ENCODE measurements around the gene AP4S1.
"Not testable (repeated sequence)": the region's sequence is repeated elsewhere in the genome, so short reads cannot be mapped to it uniquely, and the experiment has no call there.

The AP4S1 gene, protein sequence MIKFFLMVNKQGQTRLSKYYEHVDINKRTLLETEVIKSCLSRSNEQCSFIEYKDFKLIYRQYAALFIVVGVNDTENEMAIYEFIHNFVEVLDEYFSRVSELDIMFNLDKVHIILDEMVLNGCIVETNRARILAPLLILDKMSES

DNA sequence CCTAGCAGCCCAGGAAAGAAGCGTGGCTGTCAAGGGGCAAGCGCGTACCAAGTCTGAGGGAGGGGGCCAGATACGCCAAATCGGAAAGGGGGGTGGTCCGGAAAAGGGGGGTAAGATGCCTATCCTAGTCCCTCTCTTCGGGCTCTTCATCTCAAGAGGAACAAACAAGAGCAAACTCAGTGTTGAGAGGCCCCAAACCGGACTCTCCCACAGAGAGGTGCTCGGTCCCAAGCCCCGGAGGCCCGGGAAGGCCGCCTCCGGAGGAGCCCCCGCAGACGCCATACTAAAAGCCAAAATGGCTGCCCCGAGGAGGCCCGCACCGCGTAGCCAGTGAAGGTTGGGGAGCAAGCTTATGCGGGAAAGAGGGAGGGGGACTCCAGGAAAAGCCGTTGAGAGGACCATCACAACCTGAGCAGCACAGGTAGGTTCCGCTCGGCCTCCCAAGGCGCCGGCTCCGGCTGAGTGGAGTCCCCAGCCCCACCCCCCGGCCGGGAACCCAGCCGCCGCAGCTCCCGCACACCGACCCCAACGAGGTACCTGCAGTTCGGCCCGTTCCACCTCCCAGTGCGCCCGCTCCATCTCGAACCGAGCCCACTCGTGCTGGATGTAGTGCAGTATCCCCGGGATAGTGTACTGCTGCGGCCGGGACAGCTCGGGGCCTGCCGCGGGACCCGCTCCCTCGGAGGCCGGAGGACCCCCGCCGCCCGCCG, at the start of gene AP4S1:
Gene AP4S1 (plus strand): TSS at position 283 of the 710 bp plus-strand sequence. CDS start 40,548 bp downstream, outside the sequence.
- H3K4me3 ChIP-seq (ENCODE audit: low read depth, low read length), result peak within 1 kb of the TSS; percentile 89

DNA sequence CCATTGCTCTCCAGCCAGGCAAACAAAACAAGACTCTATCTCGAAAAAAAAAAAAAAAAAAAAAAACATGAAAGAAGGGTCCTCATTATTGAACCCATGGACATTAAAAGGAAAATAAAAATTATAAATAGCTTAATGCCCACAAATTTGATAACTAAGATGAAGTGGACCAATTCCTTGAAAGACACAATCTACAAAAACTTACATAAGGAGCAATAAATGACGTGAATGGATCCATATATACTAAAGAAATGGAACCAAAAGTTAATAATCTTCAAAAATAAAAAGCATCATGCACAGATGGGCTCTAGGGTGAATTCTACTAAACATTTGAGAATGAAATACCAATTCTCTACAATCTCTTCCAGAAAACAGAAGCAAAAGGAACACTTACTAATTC, 47.7 kb upstream of the AP4S1 start:
- H3K4me3 ChIP-seq (ENCODE audit: low read depth, low read length), result no peak overlapping the region

DNA sequence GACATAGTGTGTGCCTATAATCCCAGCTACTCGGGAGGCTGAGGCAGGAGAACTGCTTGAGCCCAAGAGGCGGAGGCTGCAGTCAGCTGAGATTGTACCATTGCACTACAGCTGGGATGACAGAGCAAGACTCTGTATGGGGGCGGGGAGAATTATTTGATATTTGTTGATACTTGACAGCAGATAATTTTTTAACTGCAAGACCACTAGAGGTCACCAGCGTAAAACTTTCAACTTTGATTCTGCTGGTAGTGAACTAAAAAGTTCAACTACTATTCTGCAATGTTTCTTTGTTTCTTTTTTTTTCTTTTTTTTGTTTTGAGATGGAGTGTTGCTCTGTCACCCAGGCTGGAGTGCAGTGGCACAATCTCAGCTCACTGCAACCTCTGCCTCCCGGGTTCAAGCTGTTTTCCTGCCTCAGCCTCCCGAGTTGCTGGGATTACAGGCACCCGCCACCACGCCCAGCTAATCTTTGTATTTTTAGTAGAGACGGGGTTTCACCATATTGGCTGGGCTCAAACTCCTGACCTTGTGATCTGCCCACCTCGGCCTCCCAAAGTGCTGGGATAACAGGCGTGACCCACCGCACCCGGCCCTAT, 45.2 kb upstream of the AP4S1 start:
- not testable (repeated sequence) for H3K4me3 ChIP-seq (ENCODE audit: low read depth, low read length)

DNA sequence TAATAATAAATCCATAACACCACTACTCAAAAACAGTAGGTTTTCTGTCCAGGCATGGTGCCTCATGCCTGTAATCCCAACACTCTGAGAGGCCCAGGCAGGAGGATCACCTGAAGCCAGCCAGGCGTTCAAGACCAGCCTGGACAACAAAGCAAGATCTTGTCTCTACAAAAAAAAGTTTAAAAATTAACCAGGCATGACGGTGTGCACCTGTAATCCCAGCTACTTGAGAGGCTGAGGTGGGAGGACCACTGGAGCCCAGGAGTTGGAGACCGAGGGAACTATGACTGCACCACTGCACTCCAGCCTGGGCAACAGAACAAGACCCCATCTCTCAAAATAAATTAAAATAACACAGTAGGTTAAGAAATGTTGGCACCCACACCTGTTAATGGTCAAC, 44.5 kb upstream of the AP4S1 start:
- H3K4me3 ChIP-seq (ENCODE audit: low read depth, low read length), result no peak overlapping the region

DNA sequence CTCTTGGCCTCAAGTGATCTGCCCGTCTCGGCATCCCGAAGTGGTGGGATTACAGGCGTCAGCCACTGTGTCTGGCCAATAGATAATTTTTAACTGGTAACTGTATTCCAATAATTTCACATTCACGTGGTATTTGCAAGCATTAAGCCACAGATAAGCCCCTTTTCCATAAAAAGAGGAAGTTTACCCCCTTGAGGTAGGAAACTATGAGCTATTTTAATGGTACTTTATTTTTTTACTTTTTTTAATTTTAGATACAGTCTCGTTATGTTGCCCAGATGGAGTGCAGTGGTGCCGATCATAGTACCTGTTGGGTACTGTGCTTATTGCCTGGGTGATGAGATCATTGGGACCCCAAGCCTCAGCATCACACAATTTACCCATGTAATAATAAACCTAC, 42.9 kb upstream of the AP4S1 start:
- H3K4me3 ChIP-seq (ENCODE audit: low read depth, low read length), result no peak overlapping the region

DNA sequence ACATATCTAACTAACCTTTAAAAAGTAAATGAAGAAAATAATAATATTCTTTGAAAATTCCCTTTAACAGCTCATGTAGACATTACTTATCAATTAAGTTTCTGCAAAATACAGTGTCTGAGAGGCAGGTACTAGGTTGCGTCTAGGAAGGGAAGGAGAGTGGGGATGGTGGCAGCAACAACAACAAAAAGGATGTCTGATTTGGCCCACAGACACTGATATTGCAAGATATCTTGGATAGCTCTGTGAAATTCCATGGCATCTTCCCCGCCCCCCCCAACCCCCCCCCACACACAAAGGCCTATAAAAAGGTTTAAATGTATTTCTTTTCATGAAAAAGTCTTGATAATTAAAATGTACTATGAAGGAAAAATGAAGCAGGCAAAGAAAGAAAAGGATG, 41.6 kb upstream of the AP4S1 start:
- H3K4me3 ChIP-seq (ENCODE audit: low read depth, low read length), result no peak overlapping the region

DNA sequence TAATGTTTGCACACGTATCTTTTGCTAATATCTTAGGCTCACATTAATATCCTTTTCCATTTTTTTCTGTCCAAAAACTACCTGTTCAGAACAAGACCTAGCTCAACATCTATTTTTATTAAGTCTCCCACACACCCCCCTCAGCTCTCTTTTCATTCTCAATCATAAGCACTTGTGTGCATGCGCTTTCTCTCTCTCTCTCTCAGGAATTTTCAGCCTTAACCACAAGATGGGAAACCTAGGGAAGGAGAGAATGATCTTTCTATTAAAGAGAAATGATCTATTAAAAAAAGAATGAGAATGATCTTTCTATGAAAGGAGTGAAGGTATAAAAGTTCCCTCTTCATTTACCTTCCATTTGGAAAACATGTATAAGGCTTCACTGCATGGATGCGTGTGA, 39.7 kb upstream of the AP4S1 start:
- no peak overlapping the region for H3K4me3 ChIP-seq (ENCODE audit: low read depth, low read length)

DNA sequence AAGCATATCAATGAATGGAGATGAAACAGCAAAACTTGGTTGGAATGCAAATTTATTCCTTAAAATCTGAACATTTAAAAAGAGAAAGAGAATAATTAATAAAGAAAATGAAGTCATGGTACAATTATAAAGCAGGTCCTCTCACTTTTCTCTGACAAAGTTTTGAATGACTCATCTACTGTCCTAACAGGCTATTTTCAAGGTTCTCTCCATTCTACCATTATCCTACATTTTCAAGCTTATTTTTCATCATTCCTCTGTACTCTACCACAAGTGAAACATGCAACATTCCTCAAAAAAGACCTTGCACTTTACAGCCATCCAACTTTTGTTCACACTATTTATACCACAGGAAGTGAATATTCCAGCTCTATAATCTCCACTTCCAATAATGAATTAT, 36.9 kb upstream of the AP4S1 start:
- no peak overlapping the region for H3K4me3 ChIP-seq (ENCODE audit: low read depth, low read length)

DNA sequence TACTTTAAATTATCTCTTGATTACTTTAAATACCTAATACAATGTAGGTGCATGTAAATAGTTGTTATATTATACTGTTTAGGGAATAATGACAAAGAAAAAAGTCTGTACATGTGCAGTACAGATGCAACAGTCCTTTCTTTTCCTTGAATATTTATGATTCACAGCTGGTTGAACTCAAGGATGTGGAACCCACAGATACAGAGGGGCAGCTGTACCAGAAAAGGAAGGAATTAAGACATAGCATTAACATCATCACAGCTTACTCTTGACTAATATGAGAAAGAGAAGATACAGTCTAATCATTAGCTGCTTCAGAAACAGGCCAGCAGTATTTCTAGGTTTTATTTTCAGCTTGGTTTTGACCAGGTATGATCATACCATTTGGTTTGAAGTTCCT, 34.7 kb upstream of the AP4S1 start:
- no peak overlapping the region for H3K4me3 ChIP-seq (ENCODE audit: low read depth, low read length)

DNA sequence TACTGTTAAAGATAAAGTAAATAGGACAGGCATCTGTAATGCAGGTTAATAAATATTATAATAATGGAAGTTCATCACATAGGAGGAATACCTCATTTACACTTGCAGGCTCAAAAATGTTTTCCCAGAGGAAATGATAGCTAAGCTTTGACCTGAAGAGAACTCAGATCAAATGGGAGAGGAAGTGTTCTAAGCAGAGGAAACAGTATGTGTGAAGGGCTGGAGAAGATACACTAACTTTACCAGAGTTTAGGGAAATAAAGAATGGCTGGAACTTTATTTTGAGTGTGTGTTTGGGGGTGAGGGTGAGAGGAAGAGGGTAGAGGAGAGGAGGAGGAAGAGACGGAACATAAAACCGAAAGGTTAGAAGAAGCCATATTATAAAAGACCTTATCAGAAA, 34.0 kb upstream of the AP4S1 start:
- H3K4me3 ChIP-seq (ENCODE audit: low read depth, low read length), result no peak overlapping the region

DNA sequence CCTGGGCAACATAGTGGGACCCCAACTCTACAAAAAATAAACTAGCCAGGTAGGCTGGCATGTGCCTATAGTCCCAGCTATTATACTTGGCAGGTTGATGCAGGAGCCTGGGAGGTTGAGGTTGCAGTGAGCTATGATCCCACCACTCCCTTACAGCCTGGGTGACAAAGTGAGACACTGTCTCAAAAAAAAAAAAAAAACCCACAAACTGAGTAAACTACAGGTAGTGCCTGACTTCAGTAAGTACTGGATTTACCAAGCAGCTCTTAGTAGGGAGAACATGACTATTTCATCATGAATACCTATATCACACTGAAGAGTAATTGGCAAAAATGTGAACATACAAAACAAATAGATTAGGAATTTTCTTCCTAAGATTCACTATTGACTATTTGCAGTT, 32.4 kb upstream of the AP4S1 start:
- no peak overlapping the region for H3K4me3 ChIP-seq (ENCODE audit: low read depth, low read length)

DNA sequence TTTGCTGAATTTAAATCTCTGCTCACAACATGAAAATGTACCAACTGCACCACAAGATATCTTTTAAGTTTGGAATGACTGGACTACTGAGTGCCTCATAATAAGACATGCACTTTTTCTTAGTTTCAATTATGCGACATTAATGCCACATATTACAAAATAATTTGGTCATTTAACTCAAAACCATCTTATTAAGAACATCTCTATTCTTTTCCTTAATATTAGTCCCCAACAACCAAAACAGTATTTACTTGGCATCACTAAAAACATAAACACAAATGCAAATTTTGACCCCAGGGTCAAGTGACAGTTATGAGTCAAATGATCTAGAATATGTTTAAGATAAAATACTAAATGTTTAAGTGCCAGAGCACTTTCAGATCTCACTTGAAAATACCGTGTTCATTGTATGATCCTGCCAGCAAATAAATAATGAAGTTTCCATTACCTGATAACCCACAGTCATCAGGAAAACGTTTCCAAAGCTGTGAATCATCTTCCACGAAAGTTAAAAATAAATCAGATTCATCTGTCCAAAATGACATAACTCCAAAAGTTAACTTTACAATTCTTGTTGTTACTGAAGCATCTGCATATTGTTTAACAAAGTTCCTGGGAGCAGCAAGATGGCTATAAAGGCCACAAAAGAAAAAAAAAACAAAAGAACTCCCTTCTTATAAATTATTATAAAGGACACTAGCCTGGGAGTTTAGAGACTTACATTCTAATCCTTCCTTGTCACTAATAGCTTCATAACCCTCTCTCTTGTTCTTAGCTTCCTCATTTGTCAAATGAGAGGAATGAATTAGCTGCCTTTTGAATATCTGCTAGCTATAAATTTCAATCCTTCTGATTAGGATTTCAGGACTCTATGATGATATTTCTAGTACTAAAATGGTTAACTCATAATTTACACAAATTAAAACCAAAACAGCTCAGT, 30.5 kb upstream of the AP4S1 start:
- H3K4me3 ChIP-seq (ENCODE audit: low read depth, low read length), result no peak overlapping the region

DNA sequence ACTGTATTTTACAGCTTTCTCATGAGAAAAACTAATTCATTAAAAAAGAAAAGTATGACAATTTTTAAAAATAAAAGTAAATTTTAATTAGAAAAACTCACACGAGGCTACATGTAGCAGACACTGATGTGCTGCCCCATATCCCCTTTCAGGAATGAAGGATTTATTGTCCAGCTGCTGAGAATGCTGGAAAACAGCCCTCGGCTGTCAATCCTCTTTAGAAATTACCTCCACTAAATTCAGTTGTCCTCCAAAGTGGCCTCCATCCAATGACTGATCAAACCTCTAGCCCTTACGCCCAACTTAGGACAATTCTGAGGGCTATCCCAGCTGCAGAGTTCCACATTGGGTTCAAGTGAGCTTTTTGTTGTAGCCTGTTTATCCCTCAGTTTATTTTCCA, 29.8 kb upstream of the AP4S1 start:
- no peak overlapping the region for H3K4me3 ChIP-seq (ENCODE audit: low read depth, low read length)

DNA sequence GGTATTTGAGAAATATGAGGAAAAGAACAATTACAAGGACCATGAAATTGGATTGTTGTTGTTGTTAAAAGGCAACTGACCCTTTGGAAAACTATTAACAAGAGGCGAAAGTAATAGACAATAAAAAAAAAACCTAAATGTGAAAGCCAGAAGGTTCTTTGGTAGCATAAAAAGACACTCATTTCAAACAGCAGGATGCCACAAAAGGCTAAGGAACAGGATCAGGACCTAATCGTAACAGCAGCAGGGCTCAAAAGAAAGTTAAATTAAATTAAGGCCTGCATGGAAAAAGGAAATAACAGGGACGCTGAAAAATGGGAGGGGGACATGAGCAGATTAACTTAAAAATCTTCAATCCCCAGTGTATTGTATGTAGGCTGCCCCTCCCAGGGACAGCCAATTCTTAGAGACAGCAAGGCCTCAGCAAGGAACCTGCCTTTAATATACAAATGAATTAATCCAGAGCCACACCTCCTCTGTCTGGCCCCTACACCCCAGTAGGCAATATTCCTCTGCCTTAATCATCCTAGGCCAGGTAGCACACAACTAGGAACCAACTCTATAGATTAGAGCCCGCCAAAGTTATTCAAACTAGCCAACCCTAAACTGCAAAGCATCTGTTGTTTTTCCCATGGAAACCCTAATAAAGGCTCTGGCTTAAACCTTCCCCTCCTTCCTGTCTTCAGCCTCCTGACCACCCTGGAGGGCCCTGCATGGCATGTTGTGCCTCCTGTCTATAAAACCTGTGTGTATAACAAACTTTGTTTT, 28.4 kb upstream of the AP4S1 start:
- H3K4me3 ChIP-seq (ENCODE audit: low read depth, low read length), result no peak overlapping the region

DNA sequence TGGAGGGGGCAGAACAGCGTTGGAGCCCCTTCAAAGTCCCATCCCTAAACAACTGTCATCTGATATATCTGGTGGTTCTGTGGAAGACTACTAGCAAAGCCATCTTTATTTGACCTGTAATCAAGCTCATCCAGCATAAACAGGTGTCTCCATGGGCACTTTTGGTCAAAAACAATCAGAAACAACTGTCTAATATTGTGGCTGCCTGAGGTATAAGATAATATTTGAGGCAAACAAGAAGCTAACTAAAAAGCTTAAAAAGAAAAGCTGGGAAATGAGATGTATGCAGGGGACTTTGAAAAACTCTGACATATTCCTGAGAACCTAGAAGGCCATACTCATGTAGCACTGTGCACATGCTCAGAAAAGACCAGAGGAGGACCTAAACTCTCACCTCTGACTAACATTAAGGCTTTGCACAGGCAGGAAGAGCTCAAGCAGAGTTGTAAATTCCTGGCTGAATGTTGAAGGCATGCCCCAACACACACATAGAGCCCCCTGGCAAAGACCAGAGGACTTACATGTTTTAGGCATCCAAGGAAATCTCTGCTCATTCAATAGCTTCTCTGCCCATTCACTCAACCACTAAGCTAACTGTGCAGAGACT, 27.2 kb upstream of the AP4S1 start:
- no peak overlapping the region for H3K4me3 ChIP-seq (ENCODE audit: low read depth, low read length)

DNA sequence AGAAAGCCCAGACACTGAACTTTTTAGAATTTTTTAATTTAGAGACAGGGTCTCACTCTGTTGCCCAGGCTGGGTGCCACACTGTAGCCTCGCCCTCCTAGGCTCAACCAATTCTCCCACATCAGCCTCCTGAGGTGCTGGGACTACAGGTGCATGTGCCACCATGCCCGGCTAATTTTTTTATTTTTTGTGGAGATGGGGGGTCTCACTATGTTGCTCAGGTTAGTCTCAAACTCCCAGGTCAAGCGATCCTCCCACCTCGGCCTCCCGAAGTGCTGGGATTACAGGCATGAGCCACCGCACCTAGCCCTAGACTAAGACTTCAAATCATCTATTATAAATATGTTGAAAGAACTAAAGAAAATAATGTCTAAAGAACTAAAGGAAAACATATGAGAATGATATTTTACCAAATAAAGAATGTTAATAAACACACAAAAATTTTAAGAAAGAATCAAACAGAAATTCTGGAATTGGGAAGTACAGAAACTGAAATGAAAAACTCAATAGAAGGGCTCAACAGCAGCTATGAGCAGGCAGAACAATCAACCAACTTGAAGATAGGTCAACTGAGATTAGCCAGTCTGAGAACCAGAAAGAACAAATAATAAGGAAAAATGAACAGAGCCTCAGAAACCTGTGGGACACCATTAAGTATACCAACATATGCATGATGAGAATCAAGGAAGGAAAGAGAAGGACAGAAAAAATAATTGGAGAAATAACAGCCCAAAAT, 26.2 kb upstream of the AP4S1 start:
- no peak overlapping the region for H3K4me3 ChIP-seq (ENCODE audit: low read depth, low read length)

DNA sequence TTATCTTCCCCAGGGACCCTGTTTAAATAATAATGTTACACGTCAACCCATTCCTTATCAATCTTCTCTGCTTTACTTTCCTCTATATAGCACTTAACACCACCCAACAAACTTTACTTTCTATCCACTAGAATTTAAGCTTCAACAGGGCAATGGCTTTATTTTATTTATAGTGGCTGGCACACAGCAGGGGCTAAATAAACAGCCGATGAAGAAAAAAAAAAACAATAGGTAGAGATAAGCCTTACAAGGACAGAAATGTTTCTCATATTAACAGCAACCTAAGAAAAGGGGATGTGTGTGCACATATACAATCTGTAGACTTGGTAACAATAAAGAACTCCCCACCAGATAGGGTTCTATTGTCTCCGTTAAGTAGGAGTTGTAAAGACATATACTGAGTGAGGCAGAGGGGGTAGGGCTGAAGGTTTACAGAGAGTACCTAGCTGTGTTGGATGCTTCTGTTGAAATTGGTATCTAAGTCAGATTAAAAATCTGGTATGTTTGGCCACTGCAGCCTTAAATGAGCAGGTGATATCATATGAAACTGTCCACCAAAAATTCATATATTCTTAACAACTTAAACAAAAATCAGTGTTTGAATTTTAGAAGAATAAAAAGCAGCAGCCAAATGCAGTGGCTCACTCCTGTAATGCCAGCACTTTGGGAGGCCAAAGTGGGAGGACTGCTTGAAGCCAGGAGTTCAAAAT, 24.7 kb upstream of the AP4S1 start:
- H3K4me3 ChIP-seq (ENCODE audit: low read depth, low read length), result no peak overlapping the region

DNA sequence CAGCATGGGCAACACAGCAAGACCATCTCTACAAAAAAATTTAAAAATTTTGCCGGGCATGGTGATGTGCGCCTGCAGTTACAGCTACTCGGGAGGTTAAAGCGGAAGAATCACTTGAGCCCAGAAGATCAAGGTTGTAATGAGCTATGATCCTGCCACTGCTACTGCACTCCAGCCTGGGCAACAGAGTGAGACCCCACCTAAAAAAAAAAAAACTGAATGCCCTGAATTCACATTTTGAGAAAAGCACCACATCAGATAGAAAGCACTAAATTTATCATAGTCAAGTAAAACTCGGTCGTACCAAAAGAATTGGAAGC, 24.1 kb upstream of the AP4S1 start:
- no peak overlapping the region for H3K4me3 ChIP-seq (ENCODE audit: low read depth, low read length)

DNA sequence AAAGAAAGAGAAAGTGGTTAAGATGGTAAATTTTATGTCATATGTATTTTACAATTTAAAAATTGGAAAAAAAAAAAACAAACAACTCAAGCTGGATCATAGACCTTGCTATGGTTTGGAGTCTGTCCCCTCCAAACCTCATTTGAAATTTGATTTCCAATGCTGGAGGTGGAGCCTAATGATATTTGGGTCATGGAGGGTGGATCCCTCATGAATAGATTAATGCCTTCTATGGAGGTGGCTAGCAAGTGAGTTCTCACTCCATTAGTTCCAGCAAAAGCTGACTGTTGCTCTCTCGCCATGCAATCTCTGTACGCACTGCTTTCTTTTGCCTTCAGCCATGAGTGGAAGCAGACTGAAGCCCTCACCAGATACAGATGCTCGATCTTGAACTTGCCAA, 22.2 kb upstream of the AP4S1 start:
- H3K4me3 ChIP-seq (ENCODE audit: low read depth, low read length), result no peak overlapping the region

Data from iPS-11a (cell line).